K562 (cell line): ENCODE results near the gene GPR162. TPM values are rescaled to one million over a fixed set of nuclear protein-coding genes. Genes with fewer than 3 reads are reported as not detected.

Experiments used
- ATF6 ChIP-seq: sonication (generic); formaldehyde crosslinking; IDR thresholded peaks from 2 replicates; pipeline ENCODE4 v1.4.0; 2020; ENCODE audit warnings: mild to moderate bottlenecking, missing genetic modification reagents
- BDP1 ChIP-seq: IDR thresholded peaks from 3 replicates; pipeline ENCODE4 v1.6.1; 2011; ENCODE audit not compliant: insufficient read length, insufficient read depth
- CREB1 ChIP-seq, 2 experiments: sonication (generic) in 1 of 2; formaldehyde crosslinking in 1 of 2; IDR thresholded peaks; 2 replicates each; pipeline versions ENCODE4 v1.6.1 to v1.8.0; 2012 to 2022; ENCODE audit warnings: inconsistent platforms in 1 of 2, mild to moderate bottlenecking in 1 of 2, missing genetic modification reagents in 1 of 2, moderate library complexity in 1 of 2
- GTF2F1 ChIP-seq: IDR thresholded peaks from 2 replicates; pipeline ENCODE4 v1.6.1; 2011; ENCODE audit warnings: low read depth, low read length, improper control_type of control experiment
- ILF3 ChIP-seq: fragments of 450-650 bp; IDR thresholded peaks from 2 replicates; pipeline ENCODE4 v1.6.1; 2018; ENCODE audit warnings: antibody characterized with exemption, mild to moderate bottlenecking, moderate library complexity, borderline replicate concordance
- IRF1 ChIP-seq: sonication (generic); formaldehyde crosslinking; IDR thresholded peaks from 2 replicates; pipeline ENCODE4 v1.8.0; 2022; ENCODE audit warnings: missing genetic modification reagents, mild to moderate bottlenecking, borderline replicate concordance
- NR1H2 ChIP-seq: sonication (generic); formaldehyde crosslinking; IDR thresholded peaks from 2 replicates; pipeline ENCODE4 v1.4.0; 2020; ENCODE audit warnings: mild to moderate bottlenecking, missing genetic modification reagents
- PHTF2 ChIP-seq: fragments of 250-450 bp; sonication (Bioruptor Pico); IDR thresholded peaks from 2 replicates; pipeline ENCODE4 v1.5.0; 2021; ENCODE audit warnings: mild to moderate bottlenecking
- PTRF ChIP-seq: fragments of 450-650 bp; IDR thresholded peaks from 2 replicates; pipeline ENCODE4 v1.6.1; 2016; ENCODE audit warnings: mild to moderate bottlenecking, missing genetic modification characterization, missing compliant biosample characterization
- PYGO2 ChIP-seq: fragments of 450-650 bp; IDR thresholded peaks from 2 replicates; pipeline ENCODE4 v1.6.1; 2016; ENCODE audit warnings: mild to moderate bottlenecking, missing genetic modification characterization, moderate library complexity, missing compliant biosample characterization
- SIN3A ChIP-seq, 2 experiments: fragments of 150-350 bp in 1 of 2; IDR thresholded peaks; 2 replicates each; pipeline ENCODE4 v1.6.1; 2011 to 2016; ENCODE audit warnings: borderline replicate concordance in 2 of 2, low read depth in 2 of 2, low read length in 2 of 2, mild to moderate bottlenecking in 2 of 2, moderate library complexity in 2 of 2; ENCODE audit not compliant: control insufficient read depth in 1 of 2
- YY1 ChIP-seq, 3 experiments: IDR thresholded peaks; 2 replicates each; pipeline ENCODE4 v1.6.1; 2011; ENCODE audit warnings: low read length in 2 of 3, mild to moderate bottlenecking in 2 of 3, moderate library complexity in 2 of 3, borderline replicate concordance in 1 of 3, control low read depth in 1 of 3, low read depth in 1 of 3; ENCODE audit not compliant: insufficient read depth in 3 of 3, insufficient replicate concordance in 2 of 3, control insufficient read depth in 1 of 3, insufficient read length in 1 of 3; ENCODE audit errors: extremely low read depth in 1 of 3
- ZBTB26 ChIP-seq: fragments of 450-650 bp; formaldehyde crosslinking; IDR thresholded peaks from 2 replicates; pipeline ENCODE4 v1.4.0; 2022; ENCODE audit warnings: missing genetic modification characterization
- ZC3H11A ChIP-seq: IDR thresholded peaks from 2 replicates; pipeline ENCODE4 v1.6.1; 2012; ENCODE audit warnings: low read depth, low read length, improper control_type of control experiment
- ZFP36 ChIP-seq: fragments of 150-350 bp; IDR thresholded peaks from 2 replicates; pipeline ENCODE4 v1.6.1; 2018; ENCODE audit warnings: low read length, low read depth; ENCODE audit not compliant: partially characterized antibody
- ZNF3 ChIP-seq: fragments of 250-450 bp; sonication (Bioruptor Pico); IDR thresholded peaks from 2 replicates; pipeline ENCODE4 v1.5.0; 2021; ENCODE audit warnings: mild to moderate bottlenecking, moderate library complexity
- ZNF347 ChIP-seq: fragments of 450-650 bp; formaldehyde crosslinking; IDR thresholded peaks from 2 replicates; pipeline ENCODE4 v1.4.0; 2020; ENCODE audit warnings: low read depth, mild to moderate bottlenecking, moderate library complexity
- ZNF395 ChIP-seq: fragments of 200-800 bp; sonication (Bioruptor generic); IDR thresholded peaks from 2 replicates; pipeline ENCODE4 v1.6.1; 2017; ENCODE audit warnings: missing genetic modification characterization, missing compliant biosample characterization
- polyA plus RNA-seq, 8 experiments: library from polyadenylated mRNA; depleted of rRNA in 4 of 8; stranded (reverse) in 5 of 8; unstranded in 3 of 8; fragments of >200 nt; fragmentation: Nextera tagmentation in 2 of 8; fragmentation: Illumina TruSeq in 1 of 8; extraction: Ambion mirVana in 2 of 8; extraction: Trizol in 1 of 8; gene quantifications; 2 replicates each; pipeline versions ENCODE4 v1.2.1 to v1.2.3, GENCODE V29; 2011 to 2014; ENCODE audit warnings: inconsistent platforms in 1 of 8, missing spikeins in 1 of 8
- total RNA-seq, 7 experiments: library from RNA; depleted of rRNA in 6 of 7; stranded (reverse); fragments of >200 nt in 6 of 7; fragmentation: Illumina TruSeq in 2 of 7; extraction: Trizol in 2 of 7; gene quantifications; 2 replicates each; pipeline versions ENCODE4 v1.2.1 to v1.2.3, GENCODE V29; 2011 to 2021; ENCODE audit warnings: low replicate concordance in 1 of 7

GPR162 gene
- total and polyA plus RNA-seq, 9 of the 15 experiments (the other 6 are each of a cell fraction or from before 2014, with no cell fraction given), result 0.65 to 1.8 (median 1.1) TPM; not detected in 2

GRCh38 chr12:6873094-6874014, 51.7 kb downstream of the GPR162 start, which contains the start of gene SPSB2 (continued):
- TF ChIP-seq YY1 (IDR thresholded peaks at IDR 0.05; ENCODE audit: borderline replicate concordance in 1 of 3, control insufficient read depth in 1 of 3, extremely low read depth in 1 of 3, insufficient read depth in 3 of 3, insufficient read length in 1 of 3, insufficient replicate concordance in 2 of 3, low read depth in 1 of 3, low read length in 2 of 3) (peak in 2 of 3 experiments; percentile 33 to 41), ZNF3 (CRISPR knock-in tag) (no peak), GTF2F1 (no peak), CREB1 (IDR thresholded peaks at IDR 0.05) (no peak), CREB1 (CRISPR knock-in tag; IDR thresholded peaks at IDR 0.05) (no peak), BDP1 (no peak), ILF3 (no peak), SIN3A (IDR thresholded peaks at IDR 0.05; ENCODE audit: borderline replicate concordance in 2 of 2, control insufficient read depth in 1 of 2, low read depth in 2 of 2, low read length in 2 of 2) (peak in 1 of 2 experiments; percentile 26; a peak in 1 of 4 replicates), ZNF347 (CRISPR knock-in tag) (no peak), ZBTB26 (no peak), PTRF (tag) (no peak), ZC3H11A (no peak), IRF1 (CRISPR knock-in tag) (no peak), ZFP36 (no peak), ATF6 (CRISPR knock-in tag) (no peak), NR1H2 (CRISPR knock-in tag) (no peak), PHTF2 (no peak), ZNF395 (CRISPR knock-in tag) (no peak), PYGO2 (tag) (no peak)
